Suppressor macrophage treated with lipopolysaccharide for 4 hours (primary cell): ENCODE data around the gene MOV10L1.
"Not testable (repeated sequence)": the region's sequence is repeated elsewhere in the genome, so short reads cannot be mapped to it uniquely, and the experiment has no call there.

ENCODE experiments used
- DNase-seq: peaks from one replicate; pipeline ENCODE4 v3.0.0-alpha.2; 2020

Gene MOV10L1

GRCh38 chr22:50081426-50082196 lies 8.2 kb upstream of the MOV10L1 start:
- no peak for DNase-seq

GRCh38 chr22:50082197-50082715 lies 7.5 kb upstream of the MOV10L1 start:
- DNase-seq = no peak

- DNase-seq = no peak
Measured at GRCh38 chr22:50082961-50083461, 6.8 kb upstream of the MOV10L1 start.

DNA sequence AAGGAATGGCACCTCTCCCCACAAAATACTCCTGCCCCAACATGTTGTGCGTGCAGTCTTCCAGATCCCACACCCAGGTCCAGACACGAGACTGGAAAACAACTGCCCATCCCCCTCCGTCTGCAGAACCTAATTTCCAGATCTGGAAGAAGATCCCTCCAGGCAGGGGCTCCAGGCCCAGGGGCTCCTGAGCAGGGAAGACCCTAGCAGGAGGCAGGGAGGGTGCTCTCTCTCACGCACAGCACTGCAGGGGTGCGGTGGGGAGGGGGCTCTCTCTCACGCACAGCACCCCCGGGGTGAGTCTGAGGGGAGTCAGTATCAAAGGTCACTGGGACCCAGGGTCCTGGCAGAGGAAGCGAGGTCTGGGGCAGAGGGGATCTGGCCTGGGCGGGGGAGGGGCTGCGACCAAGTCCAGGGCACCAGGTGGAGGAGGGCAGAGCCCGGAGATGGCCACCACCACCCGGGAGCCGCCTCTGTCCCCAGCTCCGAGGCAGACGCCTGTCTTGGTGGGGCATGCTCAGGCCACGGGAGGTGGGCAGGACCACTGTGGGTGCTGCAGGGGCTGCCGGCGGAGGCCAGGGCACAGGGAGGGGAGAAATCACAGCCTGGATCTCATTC lies 6.2 kb upstream of the MOV10L1 start:
- no peak for DNase-seq

- DNase-seq = no peak
Measured at GRCh38 chr22:50084080-50084477, 5.7 kb upstream of the MOV10L1 start.

DNA sequence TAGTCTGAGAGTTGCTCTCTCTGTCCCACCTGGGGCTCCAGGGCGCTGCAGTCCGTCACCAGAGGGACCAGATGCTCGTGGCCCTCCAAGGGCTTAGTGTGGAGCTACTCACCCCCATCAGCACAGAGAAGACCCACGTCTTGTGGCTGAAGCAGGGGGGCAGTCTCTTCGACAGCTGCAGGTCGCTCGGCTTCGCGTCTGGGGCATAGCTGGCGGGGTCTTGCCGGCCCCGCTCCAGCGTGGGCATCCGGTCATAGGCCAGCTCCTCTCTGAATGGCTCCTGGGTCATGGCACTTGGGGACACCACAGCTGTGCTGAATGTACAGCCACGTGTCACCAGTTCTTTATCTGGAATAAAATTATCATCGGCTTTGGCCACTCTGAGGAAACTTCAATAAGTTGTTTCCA lies 5.2 kb upstream of the MOV10L1 start:
- no peak for DNase-seq

GRCh38 chr22:50085211-50085972 lies 4.4 kb upstream of the MOV10L1 start, which contains the start of gene MLC1:
TSS of gene MLC1 (minus strand) at chr22:50085426. CDS start at chr22:50084902, 524 bp downstream.
- DNase-seq = peak; percentile 45

GRCh38 chr22:50086526-50086925 lies 3.3 kb upstream of the MOV10L1 start:
- no peak for DNase-seq

DNA sequence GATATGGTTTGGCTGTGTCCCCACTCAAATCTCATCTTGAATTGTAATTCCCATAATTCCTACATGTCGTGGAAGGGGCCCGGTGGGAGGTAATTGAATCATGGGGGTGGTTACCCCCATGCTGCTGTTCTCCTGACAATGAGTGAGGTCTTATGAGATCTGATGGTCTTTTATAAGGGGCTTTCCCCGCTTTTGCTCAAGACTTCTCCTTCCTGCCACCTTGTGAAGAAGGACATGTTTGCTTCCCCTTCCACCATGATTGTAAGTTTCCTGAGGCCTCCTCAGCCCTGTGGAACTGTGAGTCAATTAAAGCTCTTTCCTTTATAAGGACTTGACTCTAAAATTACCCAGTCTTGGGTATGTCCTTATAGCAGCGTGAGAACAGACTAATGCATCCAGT lies 2.8 kb upstream of the MOV10L1 start:
- DNase-seq = not testable (repeated sequence)

DNA sequence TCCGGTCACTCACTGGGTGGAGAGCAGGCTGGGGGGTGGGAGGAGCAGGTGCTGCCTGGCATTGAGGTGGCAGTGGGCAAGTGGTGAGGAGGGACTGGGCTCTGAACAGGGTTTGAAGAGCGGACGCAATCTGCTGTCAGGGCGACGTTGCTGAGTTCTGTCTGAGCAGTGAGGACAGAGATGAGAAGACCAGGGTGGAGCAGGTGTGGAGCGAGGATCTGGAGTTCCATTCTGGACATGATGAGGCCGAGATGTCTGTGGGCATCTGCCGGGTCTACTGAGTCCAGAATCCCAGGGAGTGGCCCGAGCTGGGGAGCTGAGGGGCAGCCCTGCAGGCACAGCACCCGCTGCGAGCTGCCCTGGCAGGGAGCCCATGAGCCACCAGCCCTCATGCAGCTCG lies 2.2 kb upstream of the MOV10L1 start:
- no peak for DNase-seq

GRCh38 chr22:50088096-50088495 lies 1.7 kb upstream of the MOV10L1 start:
- DNase-seq = no peak

DNA sequence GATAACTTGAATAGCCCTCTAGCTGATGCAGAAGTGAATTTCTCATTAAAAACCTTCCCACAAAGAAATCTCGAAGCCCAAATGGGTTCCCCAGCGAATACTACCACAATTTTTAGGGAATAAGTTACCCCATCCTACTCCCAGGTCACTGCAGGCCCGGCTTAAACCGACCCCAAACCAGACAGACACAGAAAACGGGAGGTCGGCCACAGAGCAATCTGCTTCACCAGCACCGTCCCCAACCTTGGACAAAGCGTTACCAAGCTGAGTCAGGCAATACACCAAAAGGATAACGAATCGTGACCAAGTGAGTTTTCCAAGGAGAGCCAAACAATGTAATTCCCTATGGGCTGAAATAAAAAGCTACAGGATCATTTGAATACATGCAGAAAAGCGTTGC lies 575 bp upstream of the MOV10L1 start:
- DNase-seq = no peak

DNA sequence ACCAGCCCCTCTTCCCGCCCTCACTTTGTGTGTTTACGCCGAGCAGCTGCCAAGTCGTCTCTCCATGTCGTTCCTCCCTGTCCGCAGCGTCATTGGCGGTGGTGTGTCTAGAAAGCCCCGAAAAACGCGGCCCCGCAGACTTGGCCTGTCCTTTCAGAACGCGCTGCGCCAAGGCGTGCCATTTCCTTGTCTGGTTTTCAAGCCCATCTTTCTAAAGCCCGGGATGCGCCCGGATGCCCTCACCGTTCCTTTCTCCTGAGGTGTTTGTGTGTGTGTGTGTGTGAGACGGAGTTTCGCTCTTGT lies 557 bp downstream of the MOV10L1 start:
- no peak for DNase-seq

DNA sequence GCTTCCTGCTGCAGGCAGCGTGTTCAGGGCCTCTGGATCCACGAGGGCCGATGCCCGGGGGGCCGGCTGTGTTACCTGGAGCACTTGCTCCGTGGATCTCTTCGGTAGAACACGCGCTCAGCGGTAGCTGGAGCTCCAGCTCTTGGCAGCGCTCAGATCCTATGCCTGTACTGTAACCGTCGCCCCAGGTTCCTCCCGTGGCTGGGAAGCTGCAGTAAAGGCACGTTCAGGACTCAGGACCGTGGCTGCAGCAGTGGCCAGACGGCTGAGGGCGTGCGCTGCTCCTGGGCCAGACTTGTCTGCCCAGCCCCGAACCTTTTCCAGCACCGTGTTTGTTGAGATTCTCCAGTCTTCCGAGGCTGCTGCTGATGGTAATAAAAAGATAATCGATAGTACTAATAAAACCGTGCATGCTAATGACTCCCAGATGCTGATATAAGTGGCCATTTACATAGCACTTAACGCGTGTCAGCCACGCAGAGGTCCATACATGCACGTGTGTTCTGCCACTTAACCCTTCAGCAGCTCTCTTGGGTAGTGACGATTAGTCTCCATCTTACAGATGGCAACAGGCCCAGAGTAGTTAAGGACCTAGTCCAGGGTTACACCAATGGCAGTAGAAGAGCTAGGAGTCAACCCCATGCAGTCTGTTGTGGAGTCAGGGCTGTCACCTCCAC lies 1.4 kb downstream of the MOV10L1 start:
- DNase-seq = no peak

DNA sequence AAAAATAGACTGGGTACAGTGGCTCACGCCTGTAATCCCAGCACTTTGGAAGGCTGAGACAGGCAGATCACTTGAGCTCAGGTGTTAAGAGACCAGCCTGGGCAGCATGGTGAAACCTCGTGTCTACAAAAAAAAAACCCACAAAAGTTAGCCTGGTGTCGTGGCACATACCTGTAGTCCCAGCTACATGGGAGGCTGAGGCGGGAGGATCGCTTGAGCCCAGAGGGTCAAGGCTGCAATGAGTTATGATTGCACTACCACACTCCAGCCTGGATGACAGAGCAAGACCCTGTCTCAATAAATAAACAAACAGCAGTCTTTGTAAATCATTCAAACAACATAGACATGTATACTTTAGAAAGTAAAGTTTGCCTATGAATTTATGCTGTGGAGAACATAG lies 2.5 kb downstream of the MOV10L1 start:
- no peak for DNase-seq

DNA sequence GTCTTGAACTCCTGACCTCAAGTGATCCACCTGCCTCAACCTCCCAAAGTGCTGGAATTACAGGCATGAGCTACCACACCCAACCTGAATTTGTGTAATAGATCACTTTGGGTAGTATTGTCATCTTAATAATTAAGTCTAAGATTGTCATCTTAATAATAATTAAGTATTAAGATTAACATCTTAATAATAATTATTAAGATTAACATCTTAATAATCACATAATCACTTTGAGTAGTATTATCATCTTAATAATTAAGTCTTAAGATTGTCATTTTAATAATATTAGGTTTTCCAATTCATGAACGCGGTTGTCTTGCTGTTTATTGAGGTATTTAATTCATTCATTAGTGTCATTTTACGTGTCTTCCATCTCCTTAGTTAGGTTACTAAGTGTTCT lies 8.2 kb downstream of the MOV10L1 start:
- no peak for DNase-seq

- no peak for DNase-seq
Measured at GRCh38 chr22:50101870-50102565, 12.2 kb downstream of the MOV10L1 start.

DNA sequence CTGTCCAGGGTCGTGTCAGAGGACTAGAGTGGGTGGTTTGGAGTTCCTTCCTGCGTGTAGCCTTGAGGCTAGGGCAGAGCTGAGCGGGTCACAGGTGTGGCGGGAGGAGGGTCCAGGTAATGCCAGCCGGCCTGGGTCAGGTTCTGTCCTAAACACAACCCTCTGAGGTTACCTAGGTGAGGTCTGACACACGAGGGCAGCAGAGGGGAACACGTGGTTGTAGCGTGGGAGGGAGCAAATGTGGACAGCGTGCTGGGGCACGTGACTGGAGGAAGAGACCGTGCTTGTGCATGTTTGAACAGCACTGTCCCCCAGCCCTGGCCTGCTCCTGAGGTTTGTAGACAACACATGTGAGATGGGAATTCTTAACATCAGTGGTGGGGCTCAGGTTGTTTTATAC lies 13.1 kb downstream of the MOV10L1 start:
- DNase-seq = peak; percentile 10

DNA sequence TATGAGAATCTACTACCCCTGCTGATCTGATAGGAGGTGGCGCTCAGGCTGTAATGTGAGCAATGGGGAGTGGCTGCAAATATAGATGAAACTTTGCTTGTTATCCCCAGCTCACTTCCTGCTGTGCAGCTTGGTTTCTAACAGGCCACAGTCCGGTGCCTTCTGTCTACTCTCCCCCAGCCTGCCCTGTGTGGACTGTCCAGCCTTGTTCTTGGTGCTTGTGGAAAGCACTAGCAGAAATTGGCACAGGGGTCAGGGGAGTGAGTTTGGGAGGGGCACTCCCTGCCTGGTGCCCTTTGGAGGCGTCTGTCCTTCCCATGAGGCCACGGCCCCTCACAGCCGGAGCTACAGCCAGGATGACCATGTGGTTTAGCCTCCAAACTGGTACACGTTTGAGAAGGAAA lies 14.3 kb downstream of the MOV10L1 start:
- no peak for DNase-seq

GRCh38 chr22:50105208-50106100 lies 15.6 kb downstream of the MOV10L1 start:
- DNase-seq = peak; percentile 35

DNA sequence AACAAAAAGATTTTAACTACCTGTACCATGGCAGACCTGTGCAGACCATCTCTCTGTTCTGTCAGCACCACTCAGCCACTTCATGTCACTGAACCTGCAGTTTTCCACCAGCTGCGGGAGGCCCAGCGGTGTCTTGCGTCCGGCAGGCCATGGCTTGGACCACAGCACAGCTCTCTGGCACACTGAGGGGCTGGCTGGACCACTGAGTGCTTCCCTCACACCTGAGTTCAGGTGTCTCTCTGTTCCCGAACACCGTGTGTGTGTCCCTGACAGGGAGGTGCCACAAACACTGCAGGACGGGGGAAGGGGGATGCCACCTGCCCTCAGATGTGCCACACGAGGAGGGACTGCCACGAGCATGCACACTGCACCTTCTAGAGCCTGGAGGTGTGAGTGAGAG lies 17.7 kb downstream of the MOV10L1 start:
- DNase-seq = no peak
